H9 (cell line): ENCODE results near the gene ACTN4. TPM values are rescaled to one million over a fixed set of nuclear protein-coding genes. Genes with fewer than 3 reads are reported as not detected.

Experiments
- DNase-seq: peaks from one replicate; pipeline ENCODE4 v3.0.0-alpha.2; 2017
- H2AFZ ChIP-seq: one replicate; pipeline ENCODE4 v1.6.1; 2013; ENCODE audit warnings: mild to moderate bottlenecking, low read length, control low read depth, moderate library complexity
- H2AK5ac ChIP-seq: 2 replicates; pipeline ENCODE4 v1.6.1; 2013; ENCODE audit warnings: low read length, control low read depth, mixed read lengths; ENCODE audit not compliant: insufficient read length
- H2BK120ac ChIP-seq: one replicate; pipeline ENCODE4 v1.6.1; 2013; ENCODE audit warnings: low read depth, mild to moderate bottlenecking, low read length, control low read depth, inconsistent platforms; ENCODE audit not compliant: poor library complexity, severe bottlenecking
- H2BK12ac ChIP-seq: 2 replicates; pipeline ENCODE4 v1.6.1; 2013; ENCODE audit warnings: low read length, control low read depth, mixed read lengths, low read depth; ENCODE audit not compliant: insufficient read length
- H2BK15ac ChIP-seq: 2 replicates; pipeline ENCODE4 v1.6.1; 2013; ENCODE audit warnings: low read depth, low read length, control low read depth
- H2BK20ac ChIP-seq: one replicate; pipeline ENCODE4 v1.6.1; 2013; ENCODE audit warnings: low read depth, mild to moderate bottlenecking, low read length, control low read depth, inconsistent platforms; ENCODE audit not compliant: poor library complexity, severe bottlenecking
- H2BK5ac ChIP-seq: 2 replicates; pipeline ENCODE4 v1.6.1; 2013; ENCODE audit warnings: low read length, control low read depth, mixed read lengths; ENCODE audit not compliant: insufficient read length
- H3K14ac ChIP-seq: 2 replicates; pipeline ENCODE4 v1.6.1; 2013; ENCODE audit warnings: low read length, control low read depth; ENCODE audit not compliant: insufficient read depth
- H3K18ac ChIP-seq: 2 replicates; pipeline ENCODE4 v1.6.1; 2013; ENCODE audit warnings: low read depth, mild to moderate bottlenecking, mixed read lengths, low read length, control low read depth; ENCODE audit not compliant: insufficient read length
- H3K23ac ChIP-seq: 2 replicates; pipeline ENCODE4 v1.6.1; 2013; ENCODE audit warnings: low read length, control low read depth, mixed read lengths, low read depth; ENCODE audit not compliant: insufficient read length
- H3K23me2 ChIP-seq: 2 replicates; pipeline ENCODE4 v1.6.1; 2013; ENCODE audit warnings: low read depth, mild to moderate bottlenecking, mixed read lengths, low read length, control low read depth; ENCODE audit not compliant: insufficient read length, poor library complexity, severe bottlenecking
- H3K27ac ChIP-seq: 2 replicates; pipeline ENCODE4 v1.5.1; 2013; ENCODE audit warnings: low read length, control low read depth, mixed read lengths, low read depth; ENCODE audit not compliant: insufficient read length
- H3K27me3 ChIP-seq: 2 replicates; pipeline ENCODE4 v1.6.1; 2013; ENCODE audit warnings: low read length, control low read depth, inconsistent platforms; ENCODE audit not compliant: insufficient read depth
- H3K4ac ChIP-seq: 2 replicates; pipeline ENCODE4 v1.6.1; 2013; ENCODE audit warnings: low read depth, mild to moderate bottlenecking, control low read depth, inconsistent platforms, low read length, moderate library complexity
- H3K4me1 ChIP-seq: 2 replicates; pipeline ENCODE4 v1.6.1; 2013; ENCODE audit warnings: low read length, control low read depth, inconsistent platforms; ENCODE audit not compliant: insufficient read depth
- H3K4me2 ChIP-seq: 2 replicates; pipeline ENCODE4 v1.6.1; 2013; ENCODE audit warnings: low read length, control low read depth, mixed read lengths; ENCODE audit not compliant: insufficient read length, insufficient read depth
- H3K56ac ChIP-seq: 2 replicates; pipeline ENCODE4 v1.6.1; 2013; ENCODE audit warnings: low read depth, mild to moderate bottlenecking, mixed read lengths, low read length, control low read depth; ENCODE audit not compliant: insufficient read length
- H3K79me1 ChIP-seq: 2 replicates; pipeline ENCODE4 v1.6.1; 2013; ENCODE audit warnings: low read depth, mild to moderate bottlenecking, moderate library complexity, low read length, control low read depth, inconsistent platforms; ENCODE audit not compliant: insufficient read depth, poor library complexity, severe bottlenecking
- H3K79me2 ChIP-seq: 2 replicates; pipeline ENCODE4 v1.6.1; 2013; ENCODE audit warnings: low read length, control low read depth, inconsistent platforms; ENCODE audit not compliant: insufficient read depth
- H3K9ac ChIP-seq: 2 replicates; pipeline ENCODE4 v1.6.1; 2013; ENCODE audit warnings: low read length, control low read depth, mixed read lengths; ENCODE audit not compliant: insufficient read length; ENCODE audit errors: extremely low read depth
- H3K9me3 ChIP-seq: one replicate; pipeline ENCODE4 v1.6.1; 2013; ENCODE audit warnings: low read depth, low read length, inconsistent platforms; ENCODE audit not compliant: control insufficient read depth
- H3T11ph ChIP-seq: one replicate; pipeline ENCODE4 v1.6.1; 2013; ENCODE audit warnings: mild to moderate bottlenecking, low read length, control low read depth, inconsistent platforms
- H4K20me1 ChIP-seq: one replicate; pipeline ENCODE4 v1.6.1; 2013; ENCODE audit not compliant: control insufficient read depth, insufficient read length, insufficient read depth
- H4K5ac ChIP-seq: 2 replicates; pipeline ENCODE4 v1.6.1; 2013; ENCODE audit warnings: low read depth, mild to moderate bottlenecking, mixed read lengths, low read length, control low read depth; ENCODE audit not compliant: insufficient read length
- H4K8ac ChIP-seq: replicated peaks from 2 replicates; pipeline ENCODE4 v1.6.1; 2013; ENCODE audit warnings: low read length, control low read depth, mixed read lengths, low read depth; ENCODE audit not compliant: insufficient read length
- H4K91ac ChIP-seq: 2 replicates; pipeline ENCODE4 v1.6.1; 2013; ENCODE audit warnings: low read depth, mild to moderate bottlenecking, moderate library complexity, mixed read lengths, low read length, control low read depth; ENCODE audit not compliant: insufficient read length
- H3K27ac Mint-ChIP-seq, 3 experiments: 2 replicates in 2 of 3; 3 replicates in 1 of 3; pipeline ENCODE4 v1.8.0; 2020 to 2021; ENCODE audit warnings: mixed read lengths in 3 of 3, mild to moderate bottlenecking in 1 of 3, moderate library complexity in 1 of 3
- H3K27me3 Mint-ChIP-seq: 2 replicates; pipeline ENCODE4 v1.8.0; 2021; ENCODE audit warnings: low read depth, mild to moderate bottlenecking, moderate library complexity, mixed read lengths
- H3K36me3 Mint-ChIP-seq, 3 experiments: 2 replicates in 2 of 3; 3 replicates in 1 of 3; pipeline ENCODE4 v1.8.0; 2020 to 2021; ENCODE audit warnings: low read depth in 3 of 3, mixed read lengths in 3 of 3; ENCODE audit not compliant: insufficient read depth in 1 of 3
- H3K4me1 Mint-ChIP-seq, 2 experiments: 2 replicates each; pipeline ENCODE4 v1.8.0; 2020; ENCODE audit warnings: mixed read lengths in 2 of 2
- H3K4me3 Mint-ChIP-seq, 2 experiments: 2 replicates in 1 of 2; 3 replicates in 1 of 2; pipeline ENCODE4 v1.8.0; 2020 to 2021; ENCODE audit warnings: mild to moderate bottlenecking in 2 of 2, mixed read lengths in 2 of 2, moderate library complexity in 1 of 2
- H3K9me3 Mint-ChIP-seq, 2 experiments: 2 replicates in 1 of 2; 3 replicates in 1 of 2; pipeline ENCODE4 v1.8.0; 2020; ENCODE audit warnings: mild to moderate bottlenecking in 2 of 2, mixed read lengths in 2 of 2, moderate library complexity in 1 of 2
- CTCF ChIP-seq: fragments of 200-600 bp; sonication (generic); conservative IDR thresholded peaks from 3 replicates; pipeline ENCODE4 v1.8.0; 2021; ENCODE audit warnings: antibody characterized with exemption, mild to moderate bottlenecking
- WGBS: extraction: QIAGEN DNeasy Blood & Tissue Kit; methylation state at CpG from one replicate; pipeline ENCODE4 v1.1.7; 2013; ENCODE audit warnings: missing lambda C conversion rate, low lambda C conversion rate, mixed read lengths; ENCODE audit not compliant: insufficient read length; ENCODE audit errors: extremely low coverage; 5-methylcytosine and 5-hydroxymethylcytosine counted together
- total RNA-seq: library from RNA; stranded (reverse); gene quantifications from 2 replicates; pipeline ENCODE4 v1.2.1, GENCODE V29; 2021

The ACTN4 gene
- total RNA-seq, 1 experiment from 2014 or later: 369 TPM

- H3K79me2 ChIP-seq: peaks cover 64% of the 10 kb centered on the region
- no peak overlapping the region for H2AK5ac ChIP-seq
- H3K9ac ChIP-seq: peak overlapping the region; percentile 42
- no peak for TF ChIP-seq CTCF
- no peak overlapping the region for H3T11ph ChIP-seq
- no peak overlapping the region for H3K23ac ChIP-seq
- no peak overlapping the region for H3K27ac ChIP-seq
- H4K20me1 ChIP-seq: no peaks in the 10 kb centered on the region
- no CpG with 5 or more reads among the region's 8 CpGs for WGBS
- H2BK20ac ChIP-seq: no peak overlapping the region
- Mint-ChIP-seq H3K4me1 (peaks cover 64 to 71% of the 10 kb centered on the region in 2 experiments), H3K9me3 (no peaks in the 10 kb centered on the region; a peak in 1 of 5 replicates), H3K4me3 (peak overlapping the region; percentile 95 to 100), H3K27me3 (no peaks in the 10 kb centered on the region; the same call in 1 of the 2 replicates), H3K27ac (peak overlapping the region; percentile 38 to 88 (median 86); a peak in 4 of 7 replicates), H3K36me3 (peaks cover 4 to 12% (median 8%) of the 10 kb centered on the region in 3 experiments; a peak in 5 of 7 replicates)
- H3K4me1 ChIP-seq: peaks cover 19% of the 10 kb centered on the region
- H4K8ac ChIP-seq: no peak overlapping the region
- no peak for DNase-seq
- no peak overlapping the region for H3K14ac ChIP-seq
- no peak overlapping the region for H3K4ac ChIP-seq
- H2BK120ac ChIP-seq: no peak overlapping the region
- no peak overlapping the region for H2BK12ac ChIP-seq
- H3K23me2 ChIP-seq: peaks cover 21% of the 10 kb centered on the region
- H4K91ac ChIP-seq: no peak overlapping the region
- H4K5ac ChIP-seq: no peak overlapping the region
- H3K56ac ChIP-seq: no peak overlapping the region
- no peak overlapping the region for H2BK5ac ChIP-seq
- H3K4me2 ChIP-seq: peak overlapping the region; percentile 93
- no peak overlapping the region for H2BK15ac ChIP-seq
- no peak overlapping the region for H2AFZ ChIP-seq
- H3K79me1 ChIP-seq: peaks cover 3% of the 10 kb centered on the region
- H3K9me3 ChIP-seq: no peaks in the 10 kb centered on the region
- no peaks in the 10 kb centered on the region for H3K27me3 ChIP-seq
- H3K18ac ChIP-seq: no peak overlapping the region
Observed at GRCh38 chr19:38650172-38650775, 2.8 kb downstream of the ACTN4 start.
